HG03280 (cell line): ENCODE results near the gene FMNL2.
A peak's percentile ranks its signal among the peaks of the same experiment; 100 is the strongest.

Experiments used
- ATAC-seq: cut with Tn5 transposase; IDR thresholded peaks from one replicate; pipeline ENCODE4 v1.9.1; 2021; ENCODE audit warnings: mild to moderate bottlenecking, moderate library complexity; ENCODE audit not compliant: unreplicated experiment

FMNL2 gene

DNA sequence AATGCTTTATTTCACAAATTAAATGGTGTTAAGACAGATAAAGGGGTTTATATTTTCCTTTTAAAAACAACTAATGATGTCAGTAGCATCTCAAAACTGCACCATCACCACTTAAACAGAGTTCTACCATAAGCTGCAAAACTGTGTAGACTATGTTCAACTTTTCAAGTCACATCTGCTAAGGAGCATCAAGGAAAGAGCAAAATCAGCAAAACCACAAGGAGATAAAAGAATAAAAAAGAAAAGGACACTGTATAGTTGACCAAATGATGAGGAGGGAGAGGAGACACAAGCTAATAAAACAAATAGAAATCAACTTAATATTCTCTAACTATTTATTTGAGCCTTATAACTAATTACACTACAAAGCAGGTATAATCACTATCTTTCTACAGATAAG is 348.4 kb downstream of the FMNL2 start:
- ATAC-seq = no peak

DNA sequence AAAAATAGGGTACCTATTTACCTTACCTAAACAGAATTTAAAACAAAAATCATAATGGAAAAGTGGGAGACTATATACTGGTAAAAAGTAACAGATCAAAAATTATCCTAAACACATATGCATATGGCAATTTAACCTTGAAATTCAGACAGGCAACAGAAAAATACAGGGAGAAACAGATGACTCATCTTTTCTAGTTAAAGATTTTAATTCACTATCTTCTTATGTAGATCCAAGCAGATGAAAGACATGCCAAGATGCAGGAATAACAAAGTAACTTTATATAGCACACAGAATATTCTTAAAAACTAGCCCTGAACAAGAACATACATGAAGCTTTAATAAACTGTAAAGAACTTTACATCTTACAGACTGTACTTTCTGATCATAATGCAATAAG is 351.3 kb downstream of the FMNL2 start:
- no peak for ATAC-seq

GRCh38 chr2:152693033-152693432 is 358.1 kb downstream of the FMNL2 start:
- ATAC-seq = peak; percentile 88

- no peak for ATAC-seq
Observed at GRCh38 chr2:152694161-152694661, 359.2 kb downstream of the FMNL2 start.

DNA sequence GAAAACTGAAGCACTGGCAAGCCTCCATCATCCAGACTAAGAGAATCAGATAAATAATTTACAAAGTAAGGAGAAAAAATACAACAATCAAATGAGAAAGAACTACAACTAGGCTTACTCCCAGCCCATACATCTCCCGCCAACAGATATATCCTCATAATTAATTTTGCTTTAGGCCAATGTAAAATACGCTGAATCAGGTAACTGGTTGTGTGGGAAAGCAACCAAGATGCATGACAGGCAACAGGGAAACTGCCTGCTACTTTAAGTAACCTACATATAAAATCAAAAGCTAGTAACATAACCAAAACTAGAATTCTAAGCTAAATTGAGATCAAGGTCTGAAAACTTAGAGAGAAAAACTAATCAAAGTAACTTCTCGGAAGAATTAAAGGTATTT is 360.8 kb downstream of the FMNL2 start:
- ATAC-seq = no peak

DNA sequence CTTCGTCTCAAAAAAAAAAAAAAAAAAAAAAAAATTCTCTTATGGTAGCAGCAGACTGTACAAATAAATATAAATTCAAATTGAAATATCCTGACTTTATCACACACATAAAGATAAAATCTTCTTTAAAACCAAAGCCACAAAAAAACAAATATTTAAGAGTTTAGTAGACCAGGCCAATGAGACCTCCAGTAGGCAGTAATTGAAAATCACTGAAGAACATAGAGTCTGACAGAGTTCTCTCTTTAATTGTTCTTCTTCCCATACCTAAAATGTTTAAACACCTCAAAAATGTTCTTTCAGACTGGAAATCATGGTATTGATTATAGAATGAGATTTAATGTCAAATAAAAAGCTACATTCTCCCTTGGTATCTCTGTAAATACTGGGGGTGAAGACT is 361.5 kb downstream of the FMNL2 start:
- no peak for ATAC-seq
